ENCODE measurements around the gene TTC7B. TPM values are rescaled to one million over a fixed set of nuclear protein-coding genes. Genes with fewer than 3 reads are reported as not detected.

TTC7B gene
- total RNA-seq, 4 donors from 2014 or later: 8.4 to 11.2 (median 9.2) TPM

- Histone ChIP-seq H3K27ac (no peak overlapping the region), H3K27me3 (no peaks in the 10 kb centered on the region), H3K4me1 (peaks cover 0 to 5% (median 2%) of the 10 kb centered on the region in 4 donors), H3K36me3 (no peaks in the 10 kb centered on the region), H3K9me3 (no peaks in the 10 kb centered on the region), H3K4me3 (no peak overlapping the region)
- intact Hi-C loops (cut with DNase I; ENCODE audit: low total_unique reads): no loop called here
- DNase-seq: no peak
- WGBS, 2 donors (ENCODE audit: low coverage in 1 of 2): 87% methylated on average over 4 to 16 of the region's 16 CpGs
- in situ Hi-C loops (cut with MboI; ENCODE audit: low pct_ligation_motif_present in 1 of 4, low pct_unique_long_range_greater_than_20kb in 1 of 4, low sequenced_read_pairs in 3 of 4): no loop called here
- TF ChIP-seq POLR2A (IDR thresholded peaks at IDR 0.05): no peak
- TF ChIP-seq EP300 (IDR thresholded peaks at IDR 0.05; ENCODE audit: low read depth): no peak
- no peak for TF ChIP-seq POLR2AphosphoS5 (IDR thresholded peaks at IDR 0.05)
- no peak for TF ChIP-seq CTCF (IDR thresholded peaks at IDR 0.05)
Measured at GRCh38 chr14:90733139-90733808, 83.0 kb downstream of the TTC7B start.

GRCh38 chr14:90732718-90733117 lies 83.5 kb downstream of the TTC7B start:
- Histone ChIP-seq H3K27me3 (no peaks in the 10 kb centered on the region), H3K9me3 (no peaks in the 10 kb centered on the region), H3K4me3 (no peak overlapping the region), H3K27ac (no peak overlapping the region), H3K36me3 (no peaks in the 10 kb centered on the region), H3K4me1 (peaks cover 0 to 5% (median 2%) of the 10 kb centered on the region in 4 donors)
- no peak for DNase-seq
- intact Hi-C loops (cut with DNase I; ENCODE audit: low total_unique reads) (no loop called here), in situ Hi-C loops (cut with MboI; ENCODE audit: low pct_ligation_motif_present in 1 of 4, low pct_unique_long_range_greater_than_20kb in 1 of 4, low sequenced_read_pairs in 3 of 4) (no loop called here)
- WGBS, 2 donors (ENCODE audit: low coverage in 1 of 2): 77 to 89% methylated on average over 5 to 7 of the region's 7 CpGs
- TF ChIP-seq CTCF (IDR thresholded peaks at IDR 0.05) (no peak), POLR2AphosphoS5 (IDR thresholded peaks at IDR 0.05) (no peak), POLR2A (IDR thresholded peaks at IDR 0.05) (no peak), EP300 (IDR thresholded peaks at IDR 0.05; ENCODE audit: low read depth) (no peak)

DNA sequence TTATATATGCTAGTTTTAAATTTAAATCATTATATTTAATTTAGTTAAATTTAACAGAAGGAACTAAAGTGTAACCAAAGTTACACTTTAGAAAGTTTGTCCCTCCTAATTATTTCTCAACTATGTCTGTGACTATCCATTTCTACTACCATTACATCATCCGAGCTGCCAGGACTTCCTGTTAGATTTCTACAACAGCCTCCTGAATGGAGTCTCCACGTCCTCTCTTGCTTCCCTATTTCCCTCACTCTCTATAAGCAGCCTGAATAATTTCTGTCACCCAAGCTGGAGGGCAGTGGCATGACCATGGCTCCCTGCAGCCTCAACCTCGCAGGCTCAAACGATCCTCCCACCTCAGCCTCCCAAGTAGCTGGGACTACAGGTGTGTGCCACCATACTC lies 84.1 kb downstream of the TTC7B start:
- in situ Hi-C loops (cut with MboI; ENCODE audit: low pct_ligation_motif_present in 1 of 4, low pct_unique_long_range_greater_than_20kb in 1 of 4, low sequenced_read_pairs in 3 of 4): no loop called here
- Histone ChIP-seq H3K4me1 (peaks cover 0 to 5% (median 2%) of the 10 kb centered on the region in 4 donors), H3K27ac (no peak overlapping the region), H3K27me3 (no peaks in the 10 kb centered on the region), H3K4me3 (no peak overlapping the region), H3K36me3 (no peaks in the 10 kb centered on the region), H3K9me3 (no peaks in the 10 kb centered on the region)
- TF ChIP-seq POLR2A (IDR thresholded peaks at IDR 0.05) (no peak), EP300 (IDR thresholded peaks at IDR 0.05; ENCODE audit: low read depth) (no peak), CTCF (IDR thresholded peaks at IDR 0.05) (no peak), POLR2AphosphoS5 (IDR thresholded peaks at IDR 0.05) (no peak)
- WGBS, 2 donors (ENCODE audit: low coverage in 1 of 2): 69 to 84% methylated on average over 2 to 4 of the region's 4 CpGs
- DNase-seq: no peak
- intact Hi-C loops (cut with DNase I; ENCODE audit: low total_unique reads): no loop called here

DNA sequence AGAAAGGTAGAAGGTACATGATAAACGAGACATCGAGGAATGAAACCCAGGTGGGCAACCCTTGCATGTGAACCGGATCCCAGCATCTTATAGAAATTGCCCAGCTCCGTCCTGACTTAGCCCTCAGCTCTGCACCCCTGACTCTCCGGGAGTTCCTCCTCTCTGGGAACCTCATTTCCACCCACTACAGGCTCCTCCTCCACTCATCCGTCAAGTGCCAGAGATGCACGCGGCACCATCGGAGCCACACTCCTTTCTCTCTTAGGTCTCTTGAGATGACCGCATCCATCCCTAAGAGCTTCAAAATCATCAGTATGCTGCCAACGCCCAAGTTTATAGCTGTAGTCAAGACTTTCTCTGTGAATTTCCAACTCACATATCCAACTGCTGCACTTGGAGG lies 84.7 kb downstream of the TTC7B start:
- H3K9me3 ChIP-seq: no peaks in the 10 kb centered on the region
- H3K4me1 ChIP-seq: peaks cover 0 to 11% (median 3%) of the 10 kb centered on the region in 4 donors
- in situ Hi-C loops (cut with MboI; ENCODE audit: low pct_ligation_motif_present in 1 of 4, low pct_unique_long_range_greater_than_20kb in 1 of 4, low sequenced_read_pairs in 3 of 4) (no loop called here), intact Hi-C loops (cut with DNase I; ENCODE audit: low total_unique reads) (no loop called here)
- no peaks in the 10 kb centered on the region for H3K36me3 ChIP-seq
- no peak overlapping the region for H3K27ac ChIP-seq
- DNase-seq: no peak
- no peaks in the 10 kb centered on the region for H3K27me3 ChIP-seq
- TF ChIP-seq EP300 (IDR thresholded peaks at IDR 0.05; ENCODE audit: low read depth): no peak
- WGBS, 2 donors (ENCODE audit: low coverage in 1 of 2): 88 to 95% methylated on average over 10 to 11 of the region's 11 CpGs
- H3K4me3 ChIP-seq: no peak overlapping the region
